Renal pelvis (tissue), 4 donors: ENCODE data around the gene ONECUT3. TPM values are rescaled to one million over a fixed set of nuclear protein-coding genes. Genes with fewer than 3 reads are reported as not detected.

Experiments
- DNase-seq: peaks from one replicate; pipeline ENCODE4 v3.0.0-alpha.2; 2013
- polyA plus RNA-seq, 3 donors: library from polyadenylated mRNA; unstranded; fragments of 120-200 nt; gene quantifications; one replicate each; pipeline ENCODE4 v1.2.1, GENCODE V29; 2013; ENCODE audit not compliant: insufficient read length in 3 of 3

ONECUT3 gene
- polyA plus RNA-seq, 3 donors, result 0.03 to 0.05 (median 0.04) TPM

DNA sequence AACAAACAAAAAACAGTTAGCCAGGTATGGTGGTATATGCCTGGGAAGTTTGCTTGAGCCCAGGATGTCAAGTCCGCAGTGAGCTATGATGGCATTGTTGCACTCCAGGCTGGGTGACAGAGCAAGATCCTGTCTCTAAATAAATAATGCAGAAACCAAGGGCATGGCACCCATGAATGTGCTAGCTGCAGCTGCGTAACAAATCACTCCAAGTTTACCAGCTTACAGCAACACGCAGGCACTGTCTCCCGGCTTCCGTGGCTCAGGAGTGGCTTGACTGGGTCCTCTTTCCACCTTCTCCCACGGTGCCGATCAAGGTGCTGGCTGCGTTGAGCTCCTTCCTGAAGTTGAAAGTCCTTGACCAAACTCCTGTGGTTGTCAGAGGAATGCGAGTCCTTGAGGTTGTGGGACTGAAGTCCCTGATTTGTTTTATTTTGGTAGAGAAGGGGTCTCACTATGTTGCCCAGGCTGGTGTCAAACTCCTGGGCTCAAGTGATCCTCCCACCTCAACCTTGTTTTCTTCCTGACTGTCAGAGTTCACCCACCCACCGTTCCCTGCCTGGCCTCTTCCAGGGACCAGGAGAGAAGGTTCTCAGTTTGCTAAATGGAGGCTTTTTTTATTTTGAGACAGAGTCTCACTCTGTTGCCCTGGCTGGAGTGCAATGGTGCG is 13.2 kb upstream of the ONECUT3 start:
- no peak for DNase-seq

DNA sequence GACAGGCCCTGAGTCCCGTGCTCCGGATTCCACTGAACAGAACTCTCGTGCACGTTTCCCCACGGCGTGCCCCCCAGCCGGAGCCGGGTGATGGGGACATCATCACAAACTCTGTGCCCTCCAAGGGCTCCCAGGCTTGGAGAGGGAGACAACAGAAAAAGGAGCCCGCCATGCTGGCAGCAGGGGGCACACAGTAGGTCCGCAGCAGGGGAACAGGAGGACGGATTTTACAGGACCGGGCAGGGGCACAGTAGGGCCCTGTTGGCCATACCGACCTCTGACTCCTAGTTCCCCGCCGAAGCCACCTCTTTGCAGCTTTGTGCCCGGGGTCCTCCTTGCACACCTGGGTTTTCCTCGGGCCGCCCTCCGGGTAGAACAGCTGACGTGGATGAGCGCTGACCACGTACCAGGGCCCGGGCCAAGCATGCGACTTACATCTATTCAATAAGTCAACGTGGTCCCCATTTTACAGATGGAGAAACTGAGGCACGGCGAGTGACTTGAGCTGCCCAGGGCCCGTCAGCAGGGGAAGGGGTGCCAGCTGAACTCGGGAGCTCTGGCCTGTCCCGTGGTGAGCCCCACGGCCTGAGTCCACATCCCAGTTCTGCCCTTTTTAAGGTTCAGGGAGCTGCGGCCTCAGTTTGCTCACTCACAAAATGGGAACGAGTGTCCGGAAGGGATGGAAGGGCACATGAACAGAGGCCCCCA is 10.2 kb upstream of the ONECUT3 start:
- DNase-seq, result no peak

- DNase-seq, result no peak
Measured at GRCh38 chr19:1744133-1744665, 9.1 kb upstream of the ONECUT3 start.

DNA sequence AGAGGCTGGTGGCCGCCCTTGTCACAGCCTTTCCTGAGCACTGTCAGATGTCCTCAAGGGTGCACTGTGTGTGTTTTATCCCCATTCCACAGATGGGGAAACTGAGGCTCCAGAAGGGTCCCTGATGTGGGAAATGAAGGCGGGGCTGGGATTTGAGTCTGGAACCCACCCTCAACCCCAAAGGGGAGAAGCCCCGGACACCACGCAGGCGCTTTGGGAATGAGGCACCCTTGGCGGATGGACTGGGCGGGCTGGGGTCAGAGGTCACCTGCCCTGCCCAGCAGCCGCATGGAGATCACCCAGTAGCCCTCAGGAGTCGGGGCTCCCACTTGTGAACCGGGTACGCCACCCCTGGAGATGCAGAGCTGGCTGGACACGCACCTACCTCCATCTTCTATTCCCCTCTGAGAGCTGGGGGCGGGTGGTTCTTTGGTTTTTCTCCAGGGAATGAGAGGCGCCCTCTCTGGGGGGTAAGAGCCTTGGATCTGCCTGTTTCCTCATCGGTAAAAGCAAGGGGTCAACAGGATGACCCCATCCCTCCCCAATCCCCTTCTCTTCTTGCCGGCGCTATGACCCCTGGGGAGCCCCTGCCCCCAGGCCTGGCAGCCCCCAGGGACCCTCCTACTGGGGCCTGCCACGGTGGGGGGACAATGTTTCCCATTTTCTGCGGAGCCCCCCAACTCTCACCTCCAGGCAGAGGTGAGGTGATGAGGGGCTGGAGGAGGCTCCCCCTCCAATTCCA is 8.3 kb upstream of the ONECUT3 start:
- DNase-seq, result no peak

DNA sequence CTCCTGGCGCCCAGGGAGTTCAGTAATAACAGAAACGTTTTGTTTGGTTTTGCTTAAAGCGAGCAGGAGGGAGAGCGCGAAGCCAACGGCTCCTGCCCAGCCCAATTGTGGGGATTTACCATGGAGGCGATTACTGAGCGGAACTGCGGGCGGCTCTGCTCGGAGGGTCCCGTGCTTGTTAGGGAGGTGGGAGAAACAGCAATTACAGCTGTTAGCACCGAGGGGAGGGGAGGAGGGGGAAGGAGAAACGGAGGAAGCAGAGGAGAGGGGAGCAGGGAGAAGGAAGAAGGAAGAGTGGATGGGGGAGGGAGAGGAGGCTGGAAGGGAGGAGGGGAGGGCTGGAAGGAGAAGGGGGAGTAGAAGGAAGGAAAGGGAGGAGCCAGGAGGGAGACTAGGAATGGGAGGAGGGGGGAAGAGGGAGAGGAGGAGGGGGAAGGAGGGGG is 7.7 kb upstream of the ONECUT3 start:
- DNase-seq, result no peak

- DNase-seq, result no peak
Measured at GRCh38 chr19:1746401-1747284, 6.7 kb upstream of the ONECUT3 start.

DNA sequence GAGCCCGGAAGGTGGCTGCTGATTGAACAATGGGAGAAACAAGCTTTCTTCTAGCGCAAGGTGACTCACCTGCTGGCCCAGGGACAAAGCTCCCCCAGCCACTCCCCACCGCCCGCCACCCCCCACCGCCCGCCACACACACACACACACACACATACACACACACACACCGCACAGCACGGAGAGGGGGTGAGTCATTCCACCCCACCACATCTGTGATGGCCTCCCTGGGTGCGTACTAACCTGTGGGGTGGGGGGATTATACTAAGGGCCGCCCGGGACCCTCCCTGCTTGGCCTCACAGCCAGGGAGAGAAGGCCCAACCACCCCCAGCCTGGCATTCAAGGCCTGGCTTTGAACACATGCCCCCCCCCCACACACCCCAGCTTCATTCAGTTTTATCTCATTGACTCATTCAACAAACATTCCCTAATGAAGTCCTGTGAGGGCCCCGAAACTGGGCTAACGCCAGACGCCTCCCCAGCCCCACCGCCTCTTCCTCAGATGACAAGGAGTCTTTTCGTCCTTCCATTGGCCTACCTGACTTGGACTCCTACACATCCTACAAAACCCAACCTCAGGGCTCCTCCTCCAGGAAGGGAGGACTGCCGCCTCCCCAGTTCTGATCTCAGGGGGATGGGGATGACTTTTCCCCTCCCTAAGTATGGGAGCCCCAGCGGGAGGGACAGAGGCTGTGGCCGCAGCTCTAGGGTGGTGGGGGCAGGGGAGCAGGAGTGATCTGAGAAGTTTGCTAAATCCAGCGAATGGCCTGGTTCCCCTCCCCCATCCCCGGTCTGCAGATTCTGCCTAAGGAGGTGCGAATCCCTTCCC is 5.8 kb upstream of the ONECUT3 start:
- no peak for DNase-seq

- DNase-seq, result no peak
Measured at GRCh38 chr19:1748115-1748872, 5.0 kb upstream of the ONECUT3 start.

DNA sequence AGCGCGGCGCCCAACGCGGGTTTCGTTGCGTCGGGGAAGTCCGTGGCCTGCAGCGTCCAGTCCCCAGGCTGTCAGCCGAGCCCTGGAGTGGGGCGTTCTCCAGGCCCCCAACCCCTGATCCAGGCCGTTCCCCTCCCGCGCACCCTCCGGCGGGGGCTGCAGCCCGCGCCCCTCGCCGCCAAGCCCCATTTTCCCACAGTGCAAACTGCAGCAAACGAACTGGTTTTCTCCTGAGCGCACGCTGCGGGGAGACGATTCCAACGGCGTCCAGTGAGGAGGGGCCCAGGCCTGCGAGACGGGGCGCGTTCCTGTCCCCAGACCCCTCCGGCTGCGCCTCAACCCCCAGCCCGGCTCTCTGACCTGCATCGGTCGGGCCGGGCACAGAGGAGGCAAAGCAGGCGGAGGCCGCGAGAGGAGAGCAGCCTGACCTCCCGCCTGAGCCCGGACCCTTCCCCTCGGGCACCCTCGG is 4.4 kb upstream of the ONECUT3 start:
- DNase-seq, result no peak

DNA sequence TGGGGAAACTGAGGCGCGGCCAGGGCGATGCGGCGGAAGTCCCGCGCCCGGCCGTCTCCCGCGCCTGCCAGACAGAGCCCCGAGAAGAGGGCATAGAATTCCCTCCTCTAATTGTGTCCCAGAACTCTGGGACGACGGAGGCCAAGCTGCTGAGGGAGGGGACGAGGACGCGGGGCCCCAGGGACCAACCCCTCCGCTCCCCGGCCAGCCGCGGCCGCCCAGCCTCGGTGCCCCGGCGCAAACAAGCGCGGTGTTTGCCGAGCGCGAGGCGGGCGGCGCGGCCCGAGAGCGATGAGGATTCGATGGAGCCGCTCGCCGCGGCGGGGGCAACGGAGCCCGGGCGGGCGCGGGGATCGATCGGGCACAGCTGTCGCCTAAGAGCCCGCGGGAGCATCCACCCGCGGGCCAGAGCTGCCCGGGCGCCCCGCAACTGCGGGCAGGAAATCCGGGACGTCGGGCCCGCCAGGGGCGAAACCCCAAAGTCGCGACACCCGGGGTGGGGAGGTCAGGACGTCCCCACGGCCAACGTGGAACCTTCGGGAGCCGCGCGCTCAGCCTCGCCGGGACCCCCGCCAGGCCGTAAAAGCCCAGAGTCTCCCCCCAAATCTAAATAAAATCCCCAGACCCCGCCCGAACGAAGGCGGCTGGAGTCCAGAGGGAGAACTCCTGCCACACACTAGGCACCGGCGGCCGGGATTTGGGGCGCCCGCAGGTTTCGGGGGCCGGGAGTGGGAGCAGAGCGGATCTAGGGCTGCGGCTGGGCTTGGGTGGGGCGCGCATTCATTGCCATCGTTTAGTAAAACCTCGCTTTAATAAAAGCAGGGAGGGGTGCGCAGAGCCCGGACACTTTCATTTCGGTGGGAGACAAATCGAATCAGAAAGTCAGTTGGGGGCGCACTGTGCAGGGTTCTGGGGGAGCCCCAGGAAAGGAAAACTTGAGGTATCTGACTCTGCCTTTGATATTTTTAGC is 3.6 kb upstream of the ONECUT3 start:
- no peak for DNase-seq

DNA sequence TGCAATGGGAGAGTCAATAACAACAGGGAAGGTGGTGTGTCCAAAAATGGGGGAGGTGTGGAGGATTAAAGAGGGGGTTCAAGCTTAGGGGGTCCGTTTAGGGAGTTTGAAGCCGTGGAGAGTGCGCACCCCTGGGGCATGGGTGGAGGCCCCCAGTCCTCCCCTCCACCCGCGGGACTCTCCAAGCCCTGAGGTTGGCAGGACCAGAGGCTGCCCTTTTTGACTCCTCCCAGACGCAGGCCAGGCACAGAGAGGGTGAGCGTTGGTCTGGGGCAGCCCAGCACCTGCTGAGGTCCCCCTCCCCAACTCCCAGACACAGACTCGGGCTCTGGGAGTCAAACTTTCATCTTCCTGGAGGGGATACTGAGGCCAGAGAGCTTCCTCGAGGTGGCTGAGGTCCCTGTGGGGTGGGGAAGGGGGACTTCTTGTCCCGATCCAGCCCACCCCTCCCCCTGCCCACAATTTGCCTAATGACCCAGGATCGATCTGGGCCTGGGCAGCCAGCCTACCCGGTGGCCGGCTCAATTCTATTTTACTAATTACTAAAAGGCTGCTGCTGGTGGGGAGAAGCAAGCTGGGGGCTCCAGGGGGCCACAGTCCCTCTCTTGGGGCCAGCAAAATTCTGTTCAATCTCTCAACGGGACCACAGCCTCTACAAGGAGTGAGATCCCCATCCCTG is 2.8 kb upstream of the ONECUT3 start:
- DNase-seq, result no peak

DNA sequence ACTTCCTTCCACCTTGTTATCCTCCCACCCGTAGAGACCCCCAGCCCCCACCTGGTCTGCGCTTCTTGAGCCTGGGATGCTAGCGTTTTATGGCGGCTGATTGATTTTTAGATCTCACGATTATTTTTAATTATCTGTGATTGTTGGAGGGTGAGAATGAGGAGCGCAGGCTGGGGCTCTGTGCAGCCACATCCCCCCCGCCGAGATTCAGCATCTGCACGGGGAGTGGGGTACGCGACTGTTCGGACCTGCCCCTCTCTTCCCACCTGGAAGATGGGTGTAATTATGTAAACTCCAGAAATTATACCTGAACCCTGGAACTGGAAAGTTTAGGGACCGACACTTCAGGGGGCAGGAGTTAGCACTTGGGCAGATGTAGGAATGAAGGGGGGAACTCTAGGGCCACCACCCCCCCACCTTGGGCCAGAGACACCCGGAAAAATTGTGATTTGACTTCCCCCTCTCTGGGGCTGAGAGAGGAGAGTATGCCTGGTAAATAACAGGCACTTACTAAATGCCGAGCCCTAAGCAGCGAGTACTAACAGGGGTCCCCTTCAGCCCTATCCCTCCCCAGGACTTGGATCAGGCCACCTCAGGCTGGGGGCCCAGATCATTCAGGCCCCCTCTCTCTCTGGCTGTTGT is 1.8 kb upstream of the ONECUT3 start:
- DNase-seq, result no peak

DNA sequence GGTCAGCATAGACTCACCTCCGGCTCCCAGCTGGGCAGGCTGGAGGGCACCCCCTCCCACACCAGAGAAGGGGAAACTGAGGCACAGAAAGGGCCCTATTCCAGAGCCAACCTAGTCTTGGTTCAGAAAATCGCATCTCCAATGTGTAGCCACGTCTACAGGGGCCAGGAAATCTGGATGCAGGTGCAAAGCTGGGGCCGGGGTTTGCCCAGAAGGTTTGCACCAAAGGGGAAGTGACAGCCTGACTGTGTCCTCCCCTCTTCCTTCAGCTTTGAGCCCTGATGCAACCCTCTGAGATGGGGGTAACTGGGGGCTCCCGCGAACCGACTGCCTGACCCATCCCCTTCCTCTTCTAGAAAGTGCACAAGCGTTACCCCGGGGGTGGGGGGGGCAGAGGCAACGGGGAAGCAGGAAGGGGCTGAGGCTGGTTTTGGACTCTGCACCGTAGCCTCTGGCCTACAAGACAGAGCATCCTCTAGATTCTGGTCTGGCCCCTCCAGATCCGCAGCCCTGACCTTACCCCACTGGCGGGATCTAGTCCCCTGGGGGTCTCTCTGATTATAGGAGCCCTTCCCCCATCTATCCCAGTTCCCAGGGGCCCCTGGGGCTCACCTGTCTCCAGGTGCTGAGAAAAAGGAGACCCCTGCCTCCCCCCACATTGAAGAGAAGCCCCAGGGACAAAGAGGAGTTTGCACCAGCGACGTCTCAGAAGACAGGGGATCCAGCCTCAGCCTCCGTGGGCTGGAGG is 1.1 kb upstream of the ONECUT3 start:
- no peak for DNase-seq

DNA sequence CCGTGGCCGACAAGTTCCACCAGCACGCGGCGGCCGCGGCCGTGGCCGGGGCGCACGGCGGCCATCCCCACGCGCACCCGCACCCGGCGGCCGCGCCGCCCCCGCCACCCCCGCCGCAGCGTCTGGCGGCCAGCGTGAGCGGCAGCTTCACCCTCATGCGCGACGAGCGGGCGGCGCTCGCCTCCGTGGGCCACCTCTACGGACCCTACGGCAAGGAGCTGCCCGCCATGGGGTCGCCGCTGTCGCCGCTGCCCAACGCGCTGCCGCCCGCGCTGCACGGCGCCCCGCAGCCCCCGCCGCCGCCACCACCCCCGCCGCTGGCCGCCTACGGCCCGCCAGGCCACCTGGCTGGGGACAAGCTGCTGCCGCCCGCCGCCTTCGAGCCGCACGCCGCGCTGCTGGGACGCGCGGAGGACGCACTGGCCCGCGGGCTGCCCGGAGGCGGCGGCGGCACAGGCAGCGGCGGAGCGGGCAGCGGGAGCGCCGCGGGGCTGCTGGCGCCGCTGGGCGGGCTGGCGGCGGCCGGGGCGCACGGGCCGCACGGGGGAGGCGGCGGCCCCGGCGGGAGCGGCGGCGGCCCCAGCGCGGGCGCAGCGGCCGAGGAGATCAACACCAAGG is 821 bp downstream of the ONECUT3 start:
- no peak for DNase-seq

DNA sequence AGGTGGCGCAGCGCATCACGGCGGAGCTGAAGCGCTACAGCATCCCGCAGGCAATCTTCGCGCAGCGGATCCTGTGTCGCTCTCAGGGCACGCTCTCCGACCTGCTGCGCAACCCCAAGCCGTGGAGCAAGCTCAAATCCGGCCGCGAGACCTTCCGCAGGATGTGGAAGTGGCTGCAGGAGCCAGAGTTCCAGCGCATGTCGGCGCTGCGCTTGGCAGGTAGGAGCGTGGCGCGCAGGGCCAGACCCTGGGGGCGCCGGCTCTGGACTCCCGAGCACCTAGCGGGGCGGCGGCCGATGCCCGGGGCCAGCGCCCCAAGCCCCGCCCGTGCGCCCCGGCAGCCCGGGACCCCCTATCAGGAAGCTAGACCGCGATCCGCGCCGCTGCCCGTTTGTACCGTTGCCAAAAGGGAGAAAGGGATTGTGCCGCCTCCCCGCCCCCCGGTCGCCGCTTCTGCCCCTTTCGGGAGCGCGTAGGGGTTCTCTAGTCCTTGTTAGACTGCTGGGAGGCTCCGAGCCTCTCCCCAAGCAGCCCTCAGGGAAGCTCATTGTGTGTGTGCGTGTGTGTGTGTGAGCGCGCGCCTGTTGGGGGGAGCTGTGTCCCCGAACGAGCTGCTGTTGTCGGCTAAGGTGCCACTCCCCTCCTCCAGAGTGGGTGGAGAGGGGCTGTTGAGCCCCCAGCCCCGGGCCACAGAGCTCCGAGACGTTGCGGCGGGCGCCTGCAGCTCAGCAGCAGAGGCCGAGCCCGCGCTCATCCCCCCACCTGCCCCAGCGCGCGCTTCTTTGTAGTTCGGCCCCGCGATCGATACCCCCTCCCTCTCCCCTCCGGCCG is 1.5 kb downstream of the ONECUT3 start:
- no peak for DNase-seq
